ENCODE measurements around the gene AFTPH.

DNA sequence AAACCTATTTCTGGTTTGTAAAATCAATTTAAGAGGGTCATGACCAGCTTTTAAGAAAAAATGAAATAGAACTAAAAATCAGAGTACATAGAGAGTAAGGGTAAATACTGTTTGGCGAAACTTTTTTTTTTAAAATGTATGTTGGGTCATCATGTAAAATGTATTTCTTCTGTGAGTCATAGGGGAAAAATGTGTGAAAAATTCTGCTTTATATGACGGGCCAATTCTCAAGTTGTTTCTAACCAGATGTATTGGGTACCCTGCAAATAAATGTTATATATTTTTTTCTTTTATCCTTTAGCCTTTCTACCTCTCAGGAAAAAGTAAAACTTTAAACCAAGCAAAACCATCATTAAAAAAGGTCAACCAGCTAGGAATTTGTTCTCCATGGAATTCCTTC lies 13.9 kb downstream of the AFTPH start:
- TF ChIP-seq, protein P1, sequence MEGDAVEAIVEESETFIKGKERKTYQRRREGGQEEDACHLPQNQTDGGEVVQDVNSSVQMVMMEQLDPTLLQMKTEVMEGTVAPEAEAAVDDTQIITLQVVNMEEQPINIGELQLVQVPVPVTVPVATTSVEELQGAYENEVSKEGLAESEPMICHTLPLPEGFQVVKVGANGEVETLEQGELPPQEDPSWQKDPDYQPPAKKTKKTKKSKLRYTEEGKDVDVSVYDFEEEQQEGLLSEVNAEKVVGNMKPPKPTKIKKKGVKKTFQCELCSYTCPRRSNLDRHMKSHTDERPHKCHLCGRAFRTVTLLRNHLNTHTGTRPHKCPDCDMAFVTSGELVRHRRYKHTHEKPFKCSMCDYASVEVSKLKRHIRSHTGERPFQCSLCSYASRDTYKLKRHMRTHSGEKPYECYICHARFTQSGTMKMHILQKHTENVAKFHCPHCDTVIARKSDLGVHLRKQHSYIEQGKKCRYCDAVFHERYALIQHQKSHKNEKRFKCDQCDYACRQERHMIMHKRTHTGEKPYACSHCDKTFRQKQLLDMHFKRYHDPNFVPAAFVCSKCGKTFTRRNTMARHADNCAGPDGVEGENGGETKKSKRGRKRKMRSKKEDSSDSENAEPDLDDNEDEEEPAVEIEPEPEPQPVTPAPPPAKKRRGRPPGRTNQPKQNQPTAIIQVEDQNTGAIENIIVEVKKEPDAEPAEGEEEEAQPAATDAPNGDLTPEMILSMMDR (IDR thresholded peaks at IDR 0.05; ENCODE audit: insufficient read depth, low read length, poor library complexity, severe bottlenecking), result no peak
- no peak for TF ChIP-seq EZH2phosphoT487 (conservative IDR thresholded peaks at IDR 0.05; ENCODE audit: low read length)
